Testis (tissue), 3 donors: Measurements from ENCODE around the gene PTPRCAP. TPM values are rescaled to one million over a fixed set of nuclear protein-coding genes. Genes with fewer than 3 reads are reported as not detected.

Source experiments
- DNase-seq: peaks from one replicate; pipeline ENCODE4 v3.0.0-alpha.2; 2019
- H3K27ac ChIP-seq, 2 donors: fragments of 200-600 bp; sonication (generic); one replicate each; pipeline ENCODE4 v1.5.1; 2019
- H3K27me3 ChIP-seq: fragments of 200-600 bp; sonication (generic); one replicate; pipeline ENCODE4 v1.5.1; 2019
- H3K36me3 ChIP-seq: fragments of 200-600 bp; sonication (generic); one replicate; pipeline ENCODE4 v1.5.1; 2017; ENCODE audit warnings: low read depth; ENCODE audit errors: missing control alignments
- H3K4me1 ChIP-seq: fragments of 200-600 bp; sonication (generic); one replicate; pipeline ENCODE4 v1.5.1; 2019
- H3K4me3 ChIP-seq, 2 donors: fragments of 200-600 bp; sonication (generic); one replicate each; pipeline ENCODE4 v1.5.1; 2017 to 2019
- H3K9me3 ChIP-seq: fragments of 200-600 bp; sonication (generic); one replicate; pipeline ENCODE4 v1.5.1; 2017
- POLR2A ChIP-seq: fragments of 450-650 bp; IDR thresholded peaks from one replicate; pipeline ENCODE4 v1.6.1; 2017; ENCODE audit warnings: antibody characterized with exemption, mild to moderate bottlenecking, moderate library complexity
- WGBS, 2 donors: methylation state at CpG; one replicate each; pipeline ENCODE4 v1.1.5; 2018; 5-methylcytosine and 5-hydroxymethylcytosine counted together
- intact Hi-C: fragments of 100-400 bp; cut with DNase I; formaldehyde crosslinking; loops from one replicate; pipeline ENCODE4 v1.15.1; 2023; ENCODE audit warnings: low total_unique reads
- polyA plus RNA-seq: library from polyadenylated mRNA; stranded (reverse); fragments of 350-450 nt; fragmentation: Illumina TruSeq; extraction: RNeasy Lipid Tissue Mini Kit (QIAGEN cat#74804); gene quantifications from one replicate; pipeline ENCODE4 v1.2.3, GENCODE V29; 2014; ENCODE audit warnings: low read depth, low replicate concordance; ENCODE audit not compliant: insufficient read depth
- total RNA-seq, 2 donors: library from RNA; depleted of rRNA; stranded (reverse); fragments of >200 nt; gene quantifications; one replicate each; pipeline ENCODE4 v1.2.3, GENCODE V29; 2016
- TF ChIP-seq, protein P1 (sequence below), 3 experiments: fragments of 450-650 bp in 2 of 3; fragments of 200-600 bp in 1 of 3; sonication (generic) in 1 of 3; IDR thresholded peaks; one replicate each; pipeline ENCODE4 v1.5.1; 2016 to 2019; ENCODE audit warnings: antibody characterized with exemption in 3 of 3, mild to moderate bottlenecking in 2 of 3, moderate library complexity in 1 of 3

Gene PTPRCAP
- total and polyA plus RNA-seq, 3 donors from 2014 or later, result 3.1 to 5.6 (median 5.2) TPM

DNA sequence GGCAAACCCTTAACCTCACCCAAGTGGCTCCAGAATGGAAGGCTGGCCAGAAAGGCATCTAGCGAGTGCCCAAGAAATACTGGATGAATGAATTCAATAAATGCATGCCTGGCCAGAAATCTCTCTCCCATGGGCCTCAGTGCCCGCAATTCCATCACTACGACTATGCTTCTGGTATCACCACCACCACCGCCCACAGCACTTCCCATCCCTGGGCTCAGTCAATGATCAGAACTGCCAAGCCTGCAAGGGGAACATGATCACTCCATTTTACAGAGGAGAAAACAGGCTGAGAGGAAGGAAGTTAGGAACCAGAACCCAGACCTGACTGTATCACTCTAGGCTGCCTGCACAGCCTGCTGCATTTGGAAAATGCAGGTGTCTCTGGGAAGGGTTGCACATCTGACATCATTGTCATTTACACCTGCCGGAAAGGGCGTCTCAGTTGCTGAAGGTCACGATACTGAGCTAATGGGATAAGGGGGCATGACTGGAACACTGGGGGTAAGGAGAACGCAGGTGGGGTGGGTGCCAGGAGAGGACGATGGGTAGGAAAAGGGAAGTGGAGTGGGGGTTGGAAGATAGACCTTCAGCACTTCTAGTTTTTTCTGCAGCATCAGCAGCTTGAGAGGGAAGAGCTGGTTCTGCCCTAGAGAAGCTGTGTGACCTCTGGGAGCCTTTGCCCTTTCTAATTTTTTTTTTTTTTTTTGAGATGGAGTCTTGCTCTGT lies 11.8 kb upstream of the PTPRCAP start:
- Histone ChIP-seq H3K4me1 (no peaks in the 10 kb centered on the region), H3K4me3 (no peak overlapping the region), H3K36me3 (no peaks in the 10 kb centered on the region), H3K9me3 (no peaks in the 10 kb centered on the region), H3K27me3 (no peaks in the 10 kb centered on the region), H3K27ac (no peak overlapping the region)
- intact Hi-C loops, result no loop called here
- DNase-seq, result no peak
- WGBS, 2 donors, result 72 to 73% methylated on average over 9 of the region's 9 CpGs
- TF ChIP-seq POLR2A, result no peak
- TF ChIP-seq, protein P1, sequence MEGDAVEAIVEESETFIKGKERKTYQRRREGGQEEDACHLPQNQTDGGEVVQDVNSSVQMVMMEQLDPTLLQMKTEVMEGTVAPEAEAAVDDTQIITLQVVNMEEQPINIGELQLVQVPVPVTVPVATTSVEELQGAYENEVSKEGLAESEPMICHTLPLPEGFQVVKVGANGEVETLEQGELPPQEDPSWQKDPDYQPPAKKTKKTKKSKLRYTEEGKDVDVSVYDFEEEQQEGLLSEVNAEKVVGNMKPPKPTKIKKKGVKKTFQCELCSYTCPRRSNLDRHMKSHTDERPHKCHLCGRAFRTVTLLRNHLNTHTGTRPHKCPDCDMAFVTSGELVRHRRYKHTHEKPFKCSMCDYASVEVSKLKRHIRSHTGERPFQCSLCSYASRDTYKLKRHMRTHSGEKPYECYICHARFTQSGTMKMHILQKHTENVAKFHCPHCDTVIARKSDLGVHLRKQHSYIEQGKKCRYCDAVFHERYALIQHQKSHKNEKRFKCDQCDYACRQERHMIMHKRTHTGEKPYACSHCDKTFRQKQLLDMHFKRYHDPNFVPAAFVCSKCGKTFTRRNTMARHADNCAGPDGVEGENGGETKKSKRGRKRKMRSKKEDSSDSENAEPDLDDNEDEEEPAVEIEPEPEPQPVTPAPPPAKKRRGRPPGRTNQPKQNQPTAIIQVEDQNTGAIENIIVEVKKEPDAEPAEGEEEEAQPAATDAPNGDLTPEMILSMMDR (IDR thresholded peaks at IDR 0.05), result no peak

DNA sequence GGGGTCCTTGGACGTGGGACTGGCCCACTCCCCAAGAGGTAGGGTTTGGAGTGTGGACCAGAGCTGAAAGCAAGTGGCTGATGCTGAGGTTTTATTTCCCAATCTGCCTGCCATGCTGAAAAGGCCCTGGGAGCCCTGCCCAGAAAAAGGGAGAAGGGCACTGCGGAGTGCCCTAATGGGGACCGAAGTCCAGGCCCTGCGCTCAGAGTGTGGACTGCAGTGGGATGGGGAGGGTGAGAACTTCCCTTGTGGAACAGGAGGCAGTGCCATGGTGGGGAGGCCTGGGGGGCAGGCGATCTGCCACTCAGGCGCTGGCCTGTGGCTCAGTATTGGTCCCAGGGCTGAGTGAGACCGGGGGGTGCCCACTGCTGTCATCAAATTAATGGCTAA lies 10.7 kb upstream of the PTPRCAP start:
- H3K4me1 ChIP-seq, result no peaks in the 10 kb centered on the region
- WGBS, 2 donors, result 94 to 96% methylated on average over 6 to 7 of the region's 7 CpGs
- no peaks in the 10 kb centered on the region for H3K27me3 ChIP-seq
- no peaks in the 10 kb centered on the region for H3K36me3 ChIP-seq
- intact Hi-C loops, result no loop called here
- no peak overlapping the region for H3K27ac ChIP-seq
- no peak for TF ChIP-seq POLR2A
- TF ChIP-seq, protein P1 (IDR thresholded peaks at IDR 0.05), result no peak
- H3K9me3 ChIP-seq, result no peaks in the 10 kb centered on the region
- H3K4me3 ChIP-seq, result no peak overlapping the region
- no peak for DNase-seq

DNA sequence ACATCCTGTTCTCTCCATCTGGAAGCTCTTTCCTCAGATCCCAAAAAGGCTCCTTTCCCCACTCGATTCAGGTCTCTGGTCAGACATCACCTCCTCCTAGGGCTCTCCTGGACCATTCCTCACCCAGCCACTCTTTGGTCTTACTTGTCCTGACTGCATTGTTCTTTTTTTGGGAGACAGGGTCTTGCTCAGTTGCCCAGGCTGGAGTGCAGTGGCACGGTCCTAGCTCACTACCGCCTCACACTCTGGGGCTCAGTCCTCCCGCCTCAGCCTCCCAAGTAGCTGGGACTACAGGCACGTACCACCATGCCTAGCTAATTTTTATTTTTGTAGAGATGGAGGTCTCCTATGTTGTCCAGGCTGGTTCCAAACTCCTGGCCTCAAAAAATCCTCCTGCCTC lies 8.0 kb upstream of the PTPRCAP start:
- 77 to 79% methylated on average over 5 of the region's 5 CpGs for WGBS, 2 donors
- H3K27me3 ChIP-seq, result no peaks in the 10 kb centered on the region
- no peak overlapping the region for H3K27ac ChIP-seq
- H3K4me1 ChIP-seq, result peaks cover 5% of the 10 kb centered on the region
- no peaks in the 10 kb centered on the region for H3K36me3 ChIP-seq
- DNase-seq, result no peak
- TF ChIP-seq, protein P1 (IDR thresholded peaks at IDR 0.05), result no peak
- no peak for TF ChIP-seq POLR2A
- H3K4me3 ChIP-seq, result no peak overlapping the region
- no peaks in the 10 kb centered on the region for H3K9me3 ChIP-seq
- intact Hi-C loops, result no loop called here

DNA sequence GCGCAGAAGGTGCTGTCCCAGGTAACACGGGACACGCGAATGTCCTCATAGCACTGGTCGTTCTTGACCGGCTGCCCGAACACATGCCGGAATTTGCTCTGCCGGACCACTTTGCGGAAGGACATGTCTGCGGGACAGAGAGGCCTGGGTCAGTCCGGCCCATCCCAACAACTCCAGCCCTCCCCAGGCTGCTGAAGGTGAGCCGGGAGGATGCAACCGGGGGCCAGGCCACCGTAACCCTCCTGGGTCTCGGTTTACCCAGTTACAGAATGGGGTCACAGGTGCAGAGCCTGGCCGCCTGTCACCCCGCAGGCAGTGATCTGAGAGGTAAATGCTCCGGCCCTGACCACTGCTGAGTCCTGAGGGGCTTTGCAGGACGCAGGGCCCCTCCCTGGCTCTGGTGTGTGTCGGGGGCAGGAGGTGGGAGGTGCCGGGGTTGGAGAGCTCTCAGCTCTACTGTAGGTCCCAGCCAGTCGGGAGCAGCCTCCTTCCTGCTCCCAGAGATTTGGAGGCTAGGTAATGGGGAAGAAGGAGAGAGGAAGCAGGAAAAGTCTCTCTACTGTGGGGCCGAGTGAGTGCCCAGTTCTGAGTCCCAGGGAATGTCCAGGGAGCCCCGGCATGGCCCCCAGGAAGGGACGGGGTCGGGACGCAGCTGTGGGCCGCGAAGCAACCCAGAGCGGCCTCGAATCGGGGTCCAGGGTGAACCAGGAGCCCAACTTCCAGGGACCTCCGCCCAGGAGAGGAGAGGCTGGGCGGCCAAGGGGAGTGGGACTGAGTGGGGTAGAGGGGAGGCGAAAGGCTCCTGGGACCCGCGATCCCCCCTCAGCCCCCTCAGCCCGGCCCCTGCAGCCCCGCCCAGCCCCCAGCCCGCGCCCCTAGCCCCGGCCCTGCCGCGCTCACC lies 5.3 kb upstream of the PTPRCAP start:
- WGBS, 2 donors, result 23 to 24% methylated on average over 32 to 45 of the region's 45 CpGs
- Histone ChIP-seq H3K27ac (peak overlapping the region; percentile 61 to 92), H3K27me3 (no peaks in the 10 kb centered on the region), H3K9me3 (no peaks in the 10 kb centered on the region), H3K4me3 (peak overlapping the region; percentile 81), H3K4me1 (peaks cover 5% of the 10 kb centered on the region), H3K36me3 (no peaks in the 10 kb centered on the region)
- no peak for TF ChIP-seq POLR2A
- TF ChIP-seq, protein P1 (IDR thresholded peaks at IDR 0.05), result no peak
- intact Hi-C loops, result no loop called here
- DNase-seq, result no peak
